Activated B cell treated with CpG ODN at 0.5 μM for 24 hours (primary cell): Measurements from ENCODE around the gene RASAL2. TPM values are rescaled to one million over a fixed set of nuclear protein-coding genes. Genes with fewer than 3 reads are reported as not detected.

Experiments
- ATAC-seq: fragments of 200-7000 bp; cut with Tn5 transposase; one replicate; pipeline ENCODE4 v1.10.0; 2021; ENCODE audit warnings: low read depth, mild to moderate bottlenecking, moderate library complexity
- CTCF ChIA-PET: fragments of 350-600 bp; sonication (Branson Sonifier 250); formaldehyde crosslinking; loops from one replicate; lab custom pipeline; 2021; ENCODE audit warnings: antibody characterized with exemption; lab: Charles Lee
- POLR2A ChIA-PET: fragments of 350-600 bp; sonication (Branson Sonifier 250); formaldehyde crosslinking; loops from one replicate; lab custom pipeline; 2021; ENCODE audit warnings: antibody characterized with exemption; lab: Charles Lee
- DNase-seq: peaks from one replicate; pipeline ENCODE4 v3.0.0; 2022
- H3K27ac Mint-ChIP-seq: one replicate; pipeline ENCODE4 v1.8.0; 2020; ENCODE audit warnings: mixed read lengths
- H3K27me3 Mint-ChIP-seq: one replicate; pipeline ENCODE4 v1.8.0; 2021; ENCODE audit warnings: mixed read lengths
- H3K36me3 Mint-ChIP-seq: one replicate; pipeline ENCODE4 v1.8.0; 2021; ENCODE audit warnings: low read depth, mixed read lengths
- H3K4me1 Mint-ChIP-seq: one replicate; pipeline ENCODE4 v1.8.0; 2021; ENCODE audit warnings: mixed read lengths
- H3K4me3 Mint-ChIP-seq: one replicate; pipeline ENCODE4 v1.8.0; 2020; ENCODE audit warnings: mild to moderate bottlenecking, mixed read lengths
- H3K9me3 Mint-ChIP-seq: one replicate; pipeline ENCODE4 v1.8.0; 2020; ENCODE audit warnings: mixed read lengths
- intact Hi-C: fragments of 100-400 bp; cut with micrococcal nuclease; formaldehyde crosslinking; loops from one replicate; pipeline ENCODE4 v1.15.1; 2024
- total RNA-seq: library from RNA; stranded (reverse); gene quantifications from 2 replicates; pipeline ENCODE4 v1.2.3, GENCODE V29; 2022
- TF ChIP-seq, protein P1 (sequence below): fragments of 200-600 bp; IDR thresholded peaks from one replicate; pipeline ENCODE4 v1.8.0; 2022; ENCODE audit warnings: antibody characterized with exemption, mild to moderate bottlenecking

Gene RASAL2
- total RNA-seq, 1 donor from 2014 or later = 0.16 TPM

DNA sequence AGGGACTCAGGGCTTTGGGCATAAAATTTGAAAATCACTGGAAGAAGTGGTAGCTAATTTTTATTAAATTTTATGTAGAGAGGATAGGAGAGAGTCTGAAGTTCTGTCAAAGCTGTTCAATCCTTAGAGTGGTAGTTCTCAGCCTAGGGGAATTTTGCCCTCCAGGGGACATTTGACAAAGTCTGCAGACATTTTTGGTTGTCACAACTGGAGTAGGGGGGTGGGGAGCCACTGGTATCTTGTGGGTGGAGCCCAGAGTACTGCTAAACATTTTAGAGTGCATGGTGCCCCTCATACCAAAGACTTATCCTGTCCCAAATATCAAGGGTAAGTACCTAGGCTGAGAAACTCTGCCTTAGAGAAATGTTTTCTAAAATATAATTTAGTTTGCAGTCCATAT lies 30.2 kb downstream of the RASAL2 start:
- ChIA-PET CTCF (interaction anchor here (0.9 kb wide), 1 partner anchor 176 kb away, joined by 3 read pairs; no protein-coding TSS in a partner anchor), POLR2A (no interaction called here)
- Mint-ChIP-seq H3K27ac (no peak overlapping the region), H3K9me3 (no peaks in the 10 kb centered on the region), H3K27me3 (peaks cover 10% of the 10 kb centered on the region), H3K4me1 (no peaks in the 10 kb centered on the region), H3K4me3 (no peak overlapping the region), H3K36me3 (no peaks in the 10 kb centered on the region)
- no peak for ATAC-seq
- intact Hi-C loops = no loop called here
- no peak for DNase-seq
- TF ChIP-seq, protein P1, sequence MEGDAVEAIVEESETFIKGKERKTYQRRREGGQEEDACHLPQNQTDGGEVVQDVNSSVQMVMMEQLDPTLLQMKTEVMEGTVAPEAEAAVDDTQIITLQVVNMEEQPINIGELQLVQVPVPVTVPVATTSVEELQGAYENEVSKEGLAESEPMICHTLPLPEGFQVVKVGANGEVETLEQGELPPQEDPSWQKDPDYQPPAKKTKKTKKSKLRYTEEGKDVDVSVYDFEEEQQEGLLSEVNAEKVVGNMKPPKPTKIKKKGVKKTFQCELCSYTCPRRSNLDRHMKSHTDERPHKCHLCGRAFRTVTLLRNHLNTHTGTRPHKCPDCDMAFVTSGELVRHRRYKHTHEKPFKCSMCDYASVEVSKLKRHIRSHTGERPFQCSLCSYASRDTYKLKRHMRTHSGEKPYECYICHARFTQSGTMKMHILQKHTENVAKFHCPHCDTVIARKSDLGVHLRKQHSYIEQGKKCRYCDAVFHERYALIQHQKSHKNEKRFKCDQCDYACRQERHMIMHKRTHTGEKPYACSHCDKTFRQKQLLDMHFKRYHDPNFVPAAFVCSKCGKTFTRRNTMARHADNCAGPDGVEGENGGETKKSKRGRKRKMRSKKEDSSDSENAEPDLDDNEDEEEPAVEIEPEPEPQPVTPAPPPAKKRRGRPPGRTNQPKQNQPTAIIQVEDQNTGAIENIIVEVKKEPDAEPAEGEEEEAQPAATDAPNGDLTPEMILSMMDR = no peak

DNA sequence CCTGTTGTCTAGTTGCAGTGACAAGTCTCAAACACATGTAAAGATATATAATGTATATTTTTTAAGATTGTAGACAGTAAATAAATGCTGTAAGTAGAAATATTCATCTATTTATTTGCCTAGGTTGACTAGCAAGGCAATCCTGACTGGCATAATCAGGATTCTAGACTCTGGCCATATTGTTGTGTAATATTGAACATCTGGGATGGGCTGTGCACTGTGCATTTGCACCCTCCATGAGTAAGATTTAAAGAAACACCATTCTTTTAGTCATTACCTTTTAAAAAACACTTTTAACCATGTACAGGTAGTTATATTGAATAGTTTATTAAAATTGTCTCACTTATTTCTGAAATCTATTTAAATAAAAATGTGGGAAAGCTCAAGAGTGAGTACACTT lies 32.4 kb downstream of the RASAL2 start:
- ATAC-seq = no peak
- ChIA-PET POLR2A (no interaction called here), CTCF (no interaction called here)
- H3K4me3 Mint-ChIP-seq = no peak overlapping the region
- H3K4me1 Mint-ChIP-seq = no peaks in the 10 kb centered on the region
- no peak overlapping the region for H3K27ac Mint-ChIP-seq
- TF ChIP-seq, protein P1 = no peak
- H3K36me3 Mint-ChIP-seq = no peaks in the 10 kb centered on the region
- H3K27me3 Mint-ChIP-seq = peaks cover 10% of the 10 kb centered on the region
- intact Hi-C loops = no loop called here
- no peak for DNase-seq
- no peaks in the 10 kb centered on the region for H3K9me3 Mint-ChIP-seq

DNA sequence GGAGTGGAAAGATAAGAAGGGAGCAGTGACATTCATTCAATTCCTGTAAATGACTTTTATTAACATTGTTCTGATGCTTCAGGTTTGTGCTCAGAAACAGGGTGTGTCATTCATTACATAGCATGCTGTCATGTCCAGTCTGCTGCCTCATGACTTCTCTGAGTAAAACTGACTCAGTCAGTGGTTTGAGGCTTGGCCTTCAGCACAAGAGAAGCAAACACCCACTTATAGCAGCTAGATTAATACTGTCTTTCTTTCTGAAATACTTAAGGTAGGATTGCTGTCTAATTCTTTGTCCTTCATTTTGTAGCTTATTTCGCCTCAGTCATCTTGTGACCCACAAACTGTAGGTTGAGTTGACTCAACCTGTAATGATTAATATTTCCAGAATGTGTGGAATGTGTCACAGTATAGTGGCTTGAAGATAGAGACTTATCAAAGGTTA lies 32.9 kb downstream of the RASAL2 start:
- Mint-ChIP-seq H3K36me3 (no peaks in the 10 kb centered on the region), H3K27ac (no peak overlapping the region), H3K4me3 (no peak overlapping the region), H3K9me3 (no peaks in the 10 kb centered on the region), H3K4me1 (no peaks in the 10 kb centered on the region), H3K27me3 (peaks cover 9% of the 10 kb centered on the region)
- ChIA-PET CTCF (no interaction called here), POLR2A (no interaction called here)
- intact Hi-C loops = no loop called here
- DNase-seq (no peak), ATAC-seq (no peak)
- TF ChIP-seq, protein P1 = no peak

DNA sequence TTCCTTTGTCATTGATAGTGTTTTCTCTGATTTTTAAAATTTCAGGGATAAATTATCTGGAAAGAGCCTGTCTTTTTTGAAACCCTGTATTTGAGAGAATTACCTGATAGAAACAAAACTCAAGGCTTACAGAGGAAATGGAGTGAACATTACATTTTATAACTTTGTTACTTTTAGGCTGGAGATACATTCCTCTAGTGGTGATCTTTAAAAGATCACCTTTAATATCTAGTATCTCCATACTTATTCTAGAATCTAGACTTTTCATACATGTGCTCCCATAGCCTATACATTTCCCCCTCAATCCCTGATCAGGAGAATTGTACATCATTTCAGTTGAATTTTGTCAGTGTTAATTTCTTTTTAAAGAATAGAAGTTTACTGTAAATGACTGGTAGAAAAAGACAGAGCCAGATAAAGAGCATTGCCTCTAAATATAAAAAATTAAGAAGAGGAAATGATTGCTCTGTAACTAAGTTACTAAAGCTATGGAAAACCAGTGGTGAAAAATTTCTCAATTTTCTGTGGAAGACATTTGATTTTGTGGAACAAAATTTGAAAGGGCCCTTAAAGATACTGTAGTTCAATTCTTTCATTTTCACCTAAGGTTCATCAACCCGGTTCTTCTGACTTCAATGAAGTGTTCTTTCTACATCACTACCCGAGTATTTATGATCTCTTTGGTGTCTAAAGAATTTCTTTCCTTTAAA lies 33.7 kb downstream of the RASAL2 start:
- CTCF ChIA-PET = no interaction called here
- H3K27ac Mint-ChIP-seq = no peak overlapping the region

DNA sequence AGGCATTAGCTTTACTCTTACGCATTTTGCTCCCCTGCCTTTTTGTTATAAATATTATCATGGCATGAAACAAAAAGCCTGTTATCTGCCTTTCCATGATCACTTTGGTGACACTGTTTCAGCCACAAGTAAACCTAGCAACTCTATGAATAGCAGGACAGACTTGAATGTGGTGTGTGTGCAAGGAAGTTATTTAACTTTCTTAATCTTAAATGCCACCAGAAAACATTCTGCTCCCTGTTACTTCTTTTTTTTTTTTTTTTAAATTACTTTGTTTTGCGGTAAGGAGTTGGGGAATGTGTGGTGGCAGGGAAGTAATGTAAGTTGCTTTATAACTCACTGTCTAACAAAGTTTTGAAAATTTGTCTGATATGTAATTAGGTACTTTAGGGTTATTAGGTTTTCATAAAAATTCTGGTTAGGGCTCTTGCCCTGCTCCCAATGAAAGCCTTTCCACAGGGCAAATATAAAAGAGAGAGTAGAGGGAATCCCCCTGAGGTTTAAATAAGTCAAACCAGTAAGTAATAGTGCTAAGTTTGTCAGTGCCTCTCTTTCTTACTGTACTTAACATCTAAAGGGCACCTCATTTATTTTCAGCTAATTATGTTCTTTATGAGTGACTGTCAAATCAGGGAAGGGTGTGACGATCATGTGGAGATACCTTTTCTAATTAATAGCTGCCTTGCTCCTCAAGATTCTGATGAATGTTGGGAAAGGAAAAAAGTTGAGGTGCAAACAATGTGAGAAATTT lies 39.5 kb downstream of the RASAL2 start:
- CTCF ChIA-PET = no interaction called here

More for the DNA sequence above, 33.7 kb downstream of the RASAL2 start:
- H3K4me1 Mint-ChIP-seq = no peaks in the 10 kb centered on the region
- no peak overlapping the region for H3K4me3 Mint-ChIP-seq
- POLR2A ChIA-PET = no interaction called here
- ATAC-seq (no peak), DNase-seq (no peak)
- H3K27me3 Mint-ChIP-seq = peaks cover 6% of the 10 kb centered on the region
- no peaks in the 10 kb centered on the region for H3K9me3 Mint-ChIP-seq
- H3K36me3 Mint-ChIP-seq = no peaks in the 10 kb centered on the region
- TF ChIP-seq, protein P1 = no peak
- intact Hi-C loops = no loop called here

More for the DNA sequence above, 39.5 kb downstream of the RASAL2 start:
- TF ChIP-seq, protein P1 = no peak
- DNase-seq (no peak), ATAC-seq (no peak)
- Mint-ChIP-seq H3K36me3 (no peaks in the 10 kb centered on the region), H3K4me3 (no peak overlapping the region), H3K4me1 (no peaks in the 10 kb centered on the region), H3K27ac (no peak overlapping the region), H3K9me3 (no peaks in the 10 kb centered on the region), H3K27me3 (peaks cover 12% of the 10 kb centered on the region)
- intact Hi-C loops = no loop called here
- POLR2A ChIA-PET = no interaction called here
